Tibial nerve (tissue), 4 donors: ENCODE measurements around the gene FAM204A. TPM values are rescaled to one million over a fixed set of nuclear protein-coding genes. Genes with fewer than 3 reads are reported as not detected.

Experiments
- DNase-seq, 2 donors: peaks; one replicate each; pipeline ENCODE4 v3.0.0-alpha.2; 2019; ENCODE audit warnings: low spot score in 2 of 2
- H3K27ac ChIP-seq, 4 donors: fragments of 200-600 bp; sonication (generic) in 3 of 4; one replicate each; pipeline ENCODE4 v1.5.1; 2017 to 2019; ENCODE audit warnings: mild to moderate bottlenecking in 1 of 4
- H3K27me3 ChIP-seq, 2 donors: fragments of 200-600 bp; sonication (generic) in 1 of 2; one replicate each; pipeline versions ENCODE4 v1.5.1 to v1.6.0; 2017 to 2019
- H3K36me3 ChIP-seq, 3 donors: fragments of 200-600 bp; sonication (generic); one replicate each; pipeline ENCODE4 v1.5.1; 2018 to 2019
- H3K4me1 ChIP-seq, 4 donors: fragments of 200-600 bp; sonication (generic) in 3 of 4; one replicate each; pipeline ENCODE4 v1.5.1; 2017 to 2019
- H3K4me3 ChIP-seq, 4 donors: fragments of 200-600 bp; sonication (generic) in 3 of 4; one replicate each; pipeline ENCODE4 v1.5.1; 2017 to 2019; ENCODE audit warnings: mild to moderate bottlenecking in 1 of 4, moderate library complexity in 1 of 4
- H3K9me3 ChIP-seq, 4 donors: fragments of 200-600 bp; sonication (generic) in 3 of 4; one replicate each; pipeline ENCODE4 v1.5.1; 2017 to 2019
- CTCF ChIP-seq, 5 experiments: fragments of 200-600 bp in 3 of 5; fragments of 450-650 bp in 2 of 5; sonication (generic) in 3 of 5; IDR thresholded peaks; one replicate each; pipeline ENCODE4 v1.5.1; 2016 to 2019; ENCODE audit warnings: antibody characterized with exemption in 5 of 5, mild to moderate bottlenecking in 3 of 5, moderate library complexity in 2 of 5
- EP300 ChIP-seq, 2 donors: sonication (generic); formaldehyde crosslinking; IDR thresholded peaks; one replicate each; pipeline ENCODE4 v1.6.1; 2017; ENCODE audit warnings: antibody characterized with exemption in 2 of 2, mild to moderate bottlenecking in 1 of 2
- POLR2A ChIP-seq, 2 donors: fragments of 450-650 bp; IDR thresholded peaks; one replicate each; pipeline ENCODE4 v1.6.1; 2017; ENCODE audit warnings: antibody characterized with exemption in 2 of 2, mild to moderate bottlenecking in 2 of 2, moderate library complexity in 2 of 2
- WGBS, 2 donors: methylation state at CpG; one replicate each; pipeline ENCODE4 v1.1.5; 2018; 5-methylcytosine and 5-hydroxymethylcytosine counted together
- total RNA-seq, 4 donors: library from RNA; depleted of rRNA; stranded (reverse); fragments of >200 nt; gene quantifications; one replicate each; pipeline ENCODE4 v1.1.0, GENCODE V29; 2016

FAM204A gene
- total RNA-seq, 4 donors from 2014 or later: 38.4 to 59.7 (median 39.5) TPM

GRCh38 chr10:118287076-118287806, 54.9 kb downstream of the FAM204A start:
- H3K4me3 ChIP-seq: no peak overlapping the region
- H3K4me1 ChIP-seq: no peaks in the 10 kb centered on the region
- no peak overlapping the region for H3K27ac ChIP-seq
- DNase-seq: no peak
- TF ChIP-seq EP300 (IDR thresholded peaks at IDR 0.05) (no peak), CTCF (IDR thresholded peaks at IDR 0.05) (no peak), POLR2A (IDR thresholded peaks at IDR 0.05) (no peak)
- H3K36me3 ChIP-seq: no peaks in the 10 kb centered on the region
- peaks cover 0 to 3% of the 10 kb centered on the region in 2 donors for H3K27me3 ChIP-seq
- H3K9me3 ChIP-seq: peaks cover 0 to 4% (median 0%) of the 10 kb centered on the region in 4 donors
- WGBS, 2 donors: 90 to 92% methylated on average over 9 of the region's 9 CpGs

GRCh38 chr10:118286051-118286838, 55.9 kb downstream of the FAM204A start:
- Histone ChIP-seq H3K4me1 (no peaks in the 10 kb centered on the region), H3K27ac (no peak overlapping the region), H3K27me3 (peaks cover 0 to 3% of the 10 kb centered on the region in 2 donors), H3K9me3 (peaks cover 0 to 4% (median 0%) of the 10 kb centered on the region in 4 donors), H3K4me3 (no peak overlapping the region), H3K36me3 (no peaks in the 10 kb centered on the region)
- no peak for TF ChIP-seq EP300 (IDR thresholded peaks at IDR 0.05)
- no peak for TF ChIP-seq CTCF (IDR thresholded peaks at IDR 0.05)
- no peak for TF ChIP-seq POLR2A (IDR thresholded peaks at IDR 0.05)
- no peak for DNase-seq
- WGBS, 2 donors: 46 to 59% methylated on average over 17 of the region's 17 CpGs

- WGBS, 2 donors: 86 to 100% methylated on average over 1 of the region's 1 CpG
- TF ChIP-seq CTCF (IDR thresholded peaks at IDR 0.05) (no peak), POLR2A (IDR thresholded peaks at IDR 0.05) (no peak)
- DNase-seq: no peak
- H3K27me3 ChIP-seq: peaks cover 0 to 3% of the 10 kb centered on the region in 2 donors
- H3K27ac ChIP-seq: no peak overlapping the region
- H3K9me3 ChIP-seq: peaks cover 0 to 11% (median 3%) of the 10 kb centered on the region in 4 donors
- H3K4me3 ChIP-seq: no peak overlapping the region
- H3K4me1 ChIP-seq: no peaks in the 10 kb centered on the region
- no peaks in the 10 kb centered on the region for H3K36me3 ChIP-seq
Measured at GRCh38 chr10:118282670-118283069, 59.5 kb downstream of the FAM204A start.

- Histone ChIP-seq H3K27me3 (peaks cover 0 to under 1% of the 10 kb centered on the region in 2 donors), H3K4me3 (no peak overlapping the region), H3K4me1 (no peaks in the 10 kb centered on the region), H3K9me3 (peaks cover 0 to 16% (median 3%) of the 10 kb centered on the region in 4 donors), H3K27ac (no peak overlapping the region), H3K36me3 (no peaks in the 10 kb centered on the region)
- DNase-seq: no peak
- TF ChIP-seq CTCF (IDR thresholded peaks at IDR 0.05) (no peak), POLR2A (IDR thresholded peaks at IDR 0.05) (no peak)
Measured at GRCh38 chr10:118278649-118279048, 63.5 kb downstream of the FAM204A start.

- WGBS, 2 donors: 93 to 100% methylated on average over 2 of the region's 2 CpGs
- TF ChIP-seq EP300 (IDR thresholded peaks at IDR 0.05): no peak
- no peak for TF ChIP-seq POLR2A (IDR thresholded peaks at IDR 0.05)
- no peak for TF ChIP-seq CTCF (IDR thresholded peaks at IDR 0.05)
Measured at GRCh38 chr10:118277871-118278270, 64.3 kb downstream of the FAM204A start.

More at GRCh38 chr10:118277871-118278270, 64.3 kb downstream of the FAM204A start:
- Histone ChIP-seq H3K27ac (no peak overlapping the region), H3K9me3 (peaks cover 0 to 16% (median 3%) of the 10 kb centered on the region in 4 donors), H3K4me1 (peaks cover 0 to 3% (median under 1%) of the 10 kb centered on the region in 4 donors), H3K36me3 (no peaks in the 10 kb centered on the region), H3K4me3 (no peak overlapping the region), H3K27me3 (no peaks in the 10 kb centered on the region)
- no peak for DNase-seq
